NCI-H2081 treated with DMSO at 0.1 percent for 48 hours (cell line): ENCODE data around the gene PDE9A.
"Not testable (repeated sequence)": the region's sequence is repeated elsewhere in the genome, so short reads cannot be mapped to it uniquely, and the experiment has no call there.

Source experiments
- DNase-seq: peaks from one replicate; lab custom pipeline; 2025; lab: John Stamatoyannopoulos, UW

Gene PDE9A

DNA sequence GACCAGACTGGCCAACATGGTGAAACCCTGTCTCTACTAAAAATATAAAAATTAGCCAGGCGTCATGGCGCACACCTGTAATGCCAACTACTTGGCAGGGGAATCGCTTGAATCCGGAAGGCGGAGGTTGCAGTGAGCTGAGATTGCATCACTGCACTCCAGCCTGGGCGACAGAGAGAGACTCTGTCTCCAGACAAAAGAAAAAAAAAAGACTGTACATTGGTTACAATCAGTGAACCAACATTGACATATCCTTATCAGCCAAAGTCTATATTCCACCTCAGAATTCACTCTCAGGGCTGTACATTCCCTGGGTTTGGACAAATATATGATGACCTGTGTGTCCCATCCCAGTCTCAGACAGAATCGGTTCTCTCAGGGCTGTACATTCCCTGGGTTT lies 62.0 kb downstream of the PDE9A start:
- not testable (repeated sequence) for DNase-seq

GRCh38 chr21:42716074-42716473 lies 62.7 kb downstream of the PDE9A start:
- no peak for DNase-seq

GRCh38 chr21:42720484-42720883 lies 67.1 kb downstream of the PDE9A start:
- not testable (repeated sequence) for DNase-seq

DNA sequence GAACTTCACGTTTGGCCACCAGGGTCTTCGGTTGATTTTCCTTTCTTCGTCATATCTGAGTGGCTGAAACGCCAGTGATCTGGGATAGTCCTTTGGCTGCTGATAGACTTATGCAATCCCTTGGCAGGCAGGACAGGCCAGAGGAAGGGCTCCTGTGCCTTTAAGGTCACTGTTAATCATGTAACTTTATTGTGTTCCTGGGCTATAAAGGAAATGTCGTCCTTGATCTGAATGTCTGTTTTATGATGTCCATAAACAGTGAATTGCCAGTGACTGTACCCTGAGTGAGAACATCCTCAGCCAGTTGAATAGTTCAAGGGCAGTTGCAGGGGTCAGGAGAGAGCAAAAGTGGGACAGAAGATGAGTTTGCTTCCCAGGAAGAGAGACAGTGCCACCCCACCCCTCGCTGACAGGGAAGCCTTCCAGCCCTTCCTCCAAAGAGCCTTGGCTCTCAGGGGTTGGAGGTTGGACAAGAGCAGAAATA lies 68.0 kb downstream of the PDE9A start:
- DNase-seq: no peak

DNA sequence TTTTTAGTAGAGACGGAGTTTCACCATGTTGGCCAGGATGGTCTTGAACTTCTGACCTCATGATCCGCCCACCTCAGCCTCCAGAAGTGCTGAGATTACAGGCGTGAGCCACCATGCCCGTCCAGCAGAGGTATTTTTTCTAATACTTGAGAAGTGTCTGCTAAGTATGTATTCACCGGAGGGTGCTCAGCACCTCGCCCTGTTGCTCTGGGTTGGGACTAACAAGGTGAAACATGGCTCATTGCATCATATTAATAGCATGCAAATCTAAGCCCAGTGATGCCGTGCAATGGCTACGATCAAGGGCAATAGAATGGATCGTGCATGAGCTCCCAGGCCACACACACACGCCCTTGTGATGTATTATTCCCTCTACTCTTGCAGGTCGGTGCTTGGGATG lies 68.7 kb downstream of the PDE9A start:
- no peak for DNase-seq

GRCh38 chr21:42722808-42723473 lies 69.5 kb downstream of the PDE9A start:
- DNase-seq: no peak

DNA sequence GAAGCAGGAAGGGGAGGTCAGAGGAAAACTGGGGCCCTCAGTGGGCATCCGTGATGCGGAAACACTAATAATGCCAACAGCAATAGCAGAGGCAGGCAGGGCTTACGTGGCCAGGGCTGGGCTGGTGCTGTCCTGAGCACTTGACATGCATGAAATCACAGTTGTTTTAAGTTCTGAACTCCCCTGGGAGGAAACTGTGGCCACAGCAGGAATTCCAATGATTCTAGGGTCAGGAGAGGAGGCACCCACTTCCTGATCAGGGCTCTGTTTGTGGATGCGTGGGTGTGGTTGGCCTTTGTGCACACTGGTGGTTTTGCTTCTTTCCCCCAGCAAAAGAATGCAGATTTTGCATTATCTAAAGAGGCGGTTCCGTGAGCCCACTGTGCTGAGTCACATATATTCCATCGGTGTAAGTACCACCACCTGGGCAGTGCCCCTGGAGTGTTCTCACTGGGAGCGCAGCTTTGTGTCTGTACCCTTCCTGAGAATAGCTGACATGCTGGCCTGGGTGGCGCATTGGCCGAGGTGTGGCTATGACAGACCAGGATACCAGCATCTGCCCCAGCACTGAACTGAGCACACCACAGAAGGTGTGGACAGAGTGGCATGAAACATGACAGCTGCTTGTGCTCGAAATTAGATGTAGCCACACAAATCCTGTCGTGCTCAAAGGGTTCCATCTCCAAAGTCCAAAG lies 71.0 kb downstream of the PDE9A start:
- no peak for DNase-seq

DNA sequence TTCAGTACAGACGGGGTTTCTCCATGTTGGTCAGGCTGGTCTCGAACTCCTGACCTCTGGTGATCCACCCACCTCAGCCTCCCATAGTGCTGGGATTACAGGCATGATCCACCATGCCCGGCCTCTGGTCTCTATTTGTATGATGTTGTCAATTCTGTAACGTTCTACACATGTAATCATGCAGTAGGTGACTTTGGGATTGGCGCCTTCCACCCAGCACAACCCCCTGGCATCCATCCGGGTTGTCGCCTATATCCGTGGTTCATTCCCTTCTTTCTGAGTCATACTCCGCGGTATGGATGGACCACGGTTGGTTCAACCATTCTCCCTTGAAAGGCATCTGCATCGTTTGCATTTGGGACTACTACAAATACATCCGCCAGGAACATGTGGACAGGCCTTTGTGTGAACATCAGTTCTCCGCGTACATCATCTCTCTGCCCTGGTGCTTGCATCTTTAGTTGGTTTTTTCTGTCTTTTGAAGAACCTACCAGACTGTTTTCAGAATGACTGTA lies 72.1 kb downstream of the PDE9A start:
- no peak for DNase-seq

GRCh38 chr21:42731264-42732032 lies 78.0 kb downstream of the PDE9A start:
- no peak for DNase-seq

DNA sequence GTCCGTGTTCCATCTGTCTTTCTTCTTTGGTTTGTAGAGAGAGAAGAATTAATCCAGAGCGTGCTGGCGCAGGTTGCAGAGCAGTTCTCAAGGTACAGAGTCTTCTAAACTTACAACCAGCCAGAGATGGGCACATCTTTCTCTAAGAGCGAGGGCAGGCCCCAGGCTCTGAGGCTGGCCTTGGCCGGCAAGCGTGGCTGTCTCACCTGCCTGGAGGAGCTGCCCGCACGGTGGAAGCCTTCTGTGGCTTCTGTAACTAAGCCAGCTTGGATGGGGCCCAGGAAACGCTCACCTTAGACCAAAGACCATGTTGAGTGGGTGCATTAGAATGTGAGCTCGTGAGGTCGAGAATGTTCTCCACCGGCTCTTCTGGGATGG lies 78.6 kb downstream of the PDE9A start:
- no peak for DNase-seq

GRCh38 chr21:42733037-42733627 lies 79.7 kb downstream of the PDE9A start:
- DNase-seq: no peak

DNA sequence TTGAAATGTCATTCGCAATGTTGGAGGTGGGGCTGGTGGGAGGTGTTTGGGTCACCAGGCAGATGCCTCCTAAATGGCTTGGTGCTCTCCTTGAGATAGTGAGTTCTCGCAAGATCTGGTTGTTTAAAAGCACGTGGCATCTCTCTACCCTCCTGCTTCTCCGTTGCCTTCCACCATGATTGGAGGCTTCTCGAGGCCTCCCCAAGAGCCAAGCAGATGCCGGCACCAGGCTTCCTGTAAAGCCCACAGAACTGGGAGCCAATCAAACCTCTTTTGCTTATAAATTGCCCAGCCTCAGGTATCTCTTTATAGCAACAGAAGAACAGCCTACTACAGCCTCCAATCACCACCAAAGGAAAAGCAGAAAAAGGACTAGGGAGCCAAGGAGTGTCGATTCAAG lies 80.5 kb downstream of the PDE9A start:
- DNase-seq: no peak

- DNase-seq: no peak
Measured at GRCh38 chr21:42734323-42734971, 81.0 kb downstream of the PDE9A start.

DNA sequence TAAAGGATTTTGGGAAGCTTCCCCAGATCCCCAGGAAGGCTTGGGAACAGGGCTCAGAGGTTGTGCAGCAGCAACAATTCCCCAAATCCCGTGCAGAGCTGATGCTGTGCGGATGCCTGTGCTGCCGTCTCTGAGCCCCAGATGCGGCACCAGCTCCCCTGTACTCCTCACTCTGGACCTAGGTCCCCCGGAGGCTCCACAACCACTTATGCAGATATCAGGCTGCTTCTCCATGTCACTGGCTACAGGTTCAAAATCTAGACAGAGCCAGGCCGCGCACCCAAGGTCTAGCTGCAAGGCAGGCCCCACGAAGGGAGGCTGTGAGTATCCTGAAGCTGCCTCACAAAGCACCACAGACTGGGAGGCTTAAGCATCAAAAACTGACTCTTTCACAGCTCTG lies 81.6 kb downstream of the PDE9A start:
- DNase-seq: no peak

DNA sequence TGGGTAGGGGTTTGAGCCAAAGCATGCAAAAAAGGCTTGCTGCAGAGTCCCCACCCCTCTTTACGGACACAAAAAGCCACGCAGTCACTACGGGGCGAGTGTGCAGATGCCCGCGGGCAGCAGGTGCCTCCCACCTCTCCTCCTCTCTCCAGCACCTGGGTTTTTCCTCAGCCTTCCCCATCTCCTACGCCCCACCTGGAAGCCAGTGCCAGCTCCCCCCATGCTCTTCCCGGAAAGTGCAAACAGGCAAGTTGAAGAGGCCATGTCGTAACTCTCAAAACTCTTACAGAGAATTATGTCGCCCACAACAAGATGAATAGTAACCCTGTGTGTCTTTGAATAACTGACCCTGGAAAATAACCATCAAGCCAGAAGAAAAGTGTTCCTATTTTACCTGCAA lies 82.5 kb downstream of the PDE9A start:
- no peak for DNase-seq

- DNase-seq: no peak
Measured at GRCh38 chr21:42736646-42737350, 83.4 kb downstream of the PDE9A start.

- DNase-seq: no peak
Measured at GRCh38 chr21:42737951-42738590, 84.7 kb downstream of the PDE9A start.

- DNase-seq: no peak
Measured at GRCh38 chr21:42739061-42739931, 85.9 kb downstream of the PDE9A start.

DNA sequence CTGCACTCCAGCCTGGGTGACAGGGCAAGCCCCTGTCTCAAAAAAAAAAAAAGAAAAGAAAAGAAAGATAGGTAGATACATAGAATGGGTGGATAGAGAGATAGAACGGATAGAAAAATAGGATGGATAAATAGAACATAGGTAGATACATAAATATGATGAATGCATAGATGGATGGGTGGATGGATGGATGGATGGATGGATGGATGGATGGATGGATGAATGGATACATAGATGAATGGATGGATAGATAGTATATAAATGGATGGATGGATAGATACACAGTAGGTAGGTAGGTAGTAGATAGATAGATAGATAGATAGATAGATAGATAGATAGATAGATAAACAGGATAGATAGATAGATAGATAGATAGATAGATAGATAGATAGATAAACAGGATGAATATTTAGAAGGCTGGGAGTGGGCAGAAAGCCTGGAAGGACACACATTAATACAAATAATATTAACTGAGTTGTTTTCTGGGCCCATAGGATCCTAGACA lies 87.0 kb downstream of the PDE9A start:
- no peak for DNase-seq

GRCh38 chr21:42741066-42741465 lies 87.6 kb downstream of the PDE9A start:
- no peak for DNase-seq
